IMR-90 (cell line): Measurements from ENCODE around the gene EHBP1L1. TPM values are rescaled to one million over a fixed set of nuclear protein-coding genes. Genes with fewer than 3 reads are reported as not detected.
A peak's percentile ranks its signal among the peaks of the same experiment; 100 is the strongest.

ENCODE experiments used
- ATAC-seq: fragments of 200-7000 bp; cut with Tn5 transposase; 2 replicates; pipeline ENCODE4 v1.9.1; 2020; ENCODE audit warnings: low read depth, mild to moderate bottlenecking, moderate library complexity
- BruUV-seq: library from RNA; stranded (reverse); fragments of 400-500 nt; replicated peaks from 2 replicates; lab custom pipeline; 2021; lab: Mats Ljungman, UMichigan
- CTCF ChIA-PET: fragments of 300-600 bp; formaldehyde crosslinking; extraction: SDS; loops from one replicate; lab custom pipeline; 2021; ENCODE audit warnings: antibody characterized with exemption; lab: Yijun Ruan, JAX
- POLR2A ChIA-PET: fragments of 300-600 bp; sonication (Branson Sonifier 250); formaldehyde crosslinking; loops from one replicate; lab custom pipeline; 2022; ENCODE audit warnings: antibody characterized with exemption; ENCODE audit not compliant: unreplicated experiment; lab: Charles Lee
- DNase-seq: peaks from one replicate; pipeline ENCODE4 v3.0.0; 2013
- H2AFZ ChIP-seq: replicated peaks from 2 replicates; pipeline ENCODE3; 2013; ENCODE audit warnings: low read length, mild to moderate bottlenecking; ENCODE audit not compliant: poor library complexity
- H2AK5ac ChIP-seq: 2 replicates; pipeline ENCODE4 v1.6.1; 2013; ENCODE audit warnings: low read depth, low read length, inconsistent platforms
- H2AK9ac ChIP-seq: replicated peaks from 2 replicates; pipeline ENCODE3; 2013; ENCODE audit warnings: mild to moderate bottlenecking, low read depth, low read length, moderate library complexity; ENCODE audit not compliant: poor library complexity
- H2BK120ac ChIP-seq: 2 replicates; pipeline ENCODE4 v1.6.1; 2013; ENCODE audit warnings: low read depth, low read length, inconsistent platforms
- H2BK15ac ChIP-seq: 3 replicates; pipeline ENCODE4 v1.6.1; 2013; ENCODE audit warnings: low read depth, low read length, inconsistent platforms
- H2BK20ac ChIP-seq: 2 replicates; pipeline ENCODE4 v1.6.1; 2013; ENCODE audit warnings: low read depth, mild to moderate bottlenecking, inconsistent platforms, low read length, moderate library complexity
- H2BK5ac ChIP-seq: 2 replicates; pipeline ENCODE4 v1.6.1; 2013; ENCODE audit warnings: mild to moderate bottlenecking, low read depth, low read length, inconsistent platforms; ENCODE audit not compliant: poor library complexity, severe bottlenecking
- H3K14ac ChIP-seq: replicated peaks from 2 replicates; pipeline ENCODE4 v1.6.1; 2013; ENCODE audit warnings: low read depth, low read length, inconsistent platforms
- H3K18ac ChIP-seq: 2 replicates; pipeline ENCODE4 v1.6.1; 2013; ENCODE audit warnings: low read depth, low read length, control low read depth
- H3K23ac ChIP-seq: 2 replicates; pipeline ENCODE4 v1.6.1; 2013; ENCODE audit warnings: low read depth, low read length, inconsistent platforms
- H3K27ac ChIP-seq: 2 replicates; pipeline ENCODE4 v1.5.1; 2013; ENCODE audit warnings: mild to moderate bottlenecking, control low read depth, low read length; ENCODE audit not compliant: insufficient read depth
- H3K27me3 ChIP-seq: 2 replicates; pipeline ENCODE4 v1.6.1; 2013; ENCODE audit warnings: low read length; ENCODE audit not compliant: control insufficient read depth, insufficient read depth
- H3K36me3 ChIP-seq: 2 replicates; pipeline ENCODE4 v1.6.1; 2013; ENCODE audit warnings: low read length, mixed read lengths; ENCODE audit not compliant: control insufficient read depth, insufficient read depth
- H3K4ac ChIP-seq: 2 replicates; pipeline ENCODE4 v1.6.1; 2013; ENCODE audit warnings: low read depth, low read length, inconsistent platforms
- H3K4me1 ChIP-seq: 2 replicates; pipeline ENCODE4 v1.6.1; 2013; ENCODE audit warnings: low read length, mixed read lengths; ENCODE audit not compliant: control insufficient read depth, insufficient read depth
- H3K4me2 ChIP-seq: 2 replicates; pipeline ENCODE4 v1.6.1; 2013; ENCODE audit warnings: low read depth, mild to moderate bottlenecking, control low read depth, low read length, moderate library complexity
- H3K4me3 ChIP-seq: 2 replicates; pipeline ENCODE4 v1.5.1; 2013; ENCODE audit warnings: low read depth, mild to moderate bottlenecking, control low read depth, low read length, moderate library complexity; ENCODE audit not compliant: insufficient read depth
- H3K56ac ChIP-seq: 2 replicates; pipeline ENCODE4 v1.6.1; 2013; ENCODE audit warnings: low read length, inconsistent platforms; ENCODE audit not compliant: insufficient read depth; ENCODE audit errors: extremely low read depth
- H3K79me1 ChIP-seq, 2 experiments: 2 replicates each; pipeline ENCODE4 v1.6.1; 2013; ENCODE audit warnings: low read length in 2 of 2, inconsistent platforms in 1 of 2, low read depth in 1 of 2
- H3K9ac ChIP-seq: 2 replicates; pipeline ENCODE4 v1.6.1; 2013; ENCODE audit warnings: low read depth, low read length, control low read depth
- H3K9me1 ChIP-seq: 2 replicates; pipeline ENCODE4 v1.6.1; 2013; ENCODE audit warnings: low read length, inconsistent platforms; ENCODE audit not compliant: insufficient read depth
- H3K9me3 ChIP-seq: 2 replicates; pipeline ENCODE4 v1.6.1; 2013; ENCODE audit warnings: low read length; ENCODE audit not compliant: control insufficient read depth, insufficient read depth
- H4K20me1 ChIP-seq: 2 replicates; pipeline ENCODE4 v1.6.1; 2013; ENCODE audit warnings: low read length, inconsistent platforms; ENCODE audit not compliant: insufficient read depth
- H4K5ac ChIP-seq: 2 replicates; pipeline ENCODE4 v1.6.1; 2013; ENCODE audit warnings: mild to moderate bottlenecking, low read depth, low read length, control low read depth
- H4K8ac ChIP-seq, 2 experiments: 2 replicates each; pipeline ENCODE4 v1.6.1; 2013; ENCODE audit warnings: low read depth in 2 of 2, low read length in 2 of 2, control low read depth in 1 of 2, inconsistent platforms in 1 of 2
- H4K91ac ChIP-seq: 2 replicates; pipeline ENCODE4 v1.6.1; 2013; ENCODE audit warnings: low read depth, low read length, inconsistent platforms; ENCODE audit not compliant: insufficient read depth
- BHLHE40 ChIP-seq: fragments of 150-350 bp; IDR thresholded peaks from 2 replicates; pipeline ENCODE4 v1.6.1; 2016; ENCODE audit warnings: mild to moderate bottlenecking, low read depth, low read length
- CEBPB ChIP-seq: IDR thresholded peaks from 2 replicates; pipeline ENCODE4 v1.6.1; 2012; ENCODE audit warnings: low read depth, low read length, improper control_type of control experiment
- ELK1 ChIP-seq: fragments of 150-350 bp; IDR thresholded peaks from 2 replicates; pipeline ENCODE4 v1.6.1; 2016; ENCODE audit warnings: low read depth, mild to moderate bottlenecking, low read length, moderate library complexity, borderline replicate concordance
- FOS ChIP-seq: fragments of 150-350 bp; IDR thresholded peaks from 2 replicates; pipeline ENCODE4 v1.6.1; 2016; ENCODE audit warnings: low read depth, low read length
- MAFK ChIP-seq: IDR thresholded peaks from 2 replicates; pipeline ENCODE4 v1.6.1; 2012; ENCODE audit warnings: low read depth, low read length, improper control_type of control experiment
- MXI1 ChIP-seq: IDR thresholded peaks from 2 replicates; pipeline ENCODE4 v1.6.1; 2012; ENCODE audit warnings: low read depth, mild to moderate bottlenecking, low read length, moderate library complexity, borderline replicate concordance
- NFE2L2 ChIP-seq: fragments of 150-350 bp; IDR thresholded peaks from 2 replicates; pipeline ENCODE4 v1.6.1; 2016; ENCODE audit warnings: low read depth, mild to moderate bottlenecking, low read length
- POLR2A ChIP-seq: IDR thresholded peaks from 2 replicates; pipeline ENCODE4 v1.6.1; 2012; ENCODE audit warnings: mild to moderate bottlenecking, low read depth, low read length
- RCOR1 ChIP-seq: IDR thresholded peaks from 2 replicates; pipeline ENCODE4 v1.6.1; 2012; ENCODE audit warnings: mild to moderate bottlenecking, low read length, improper control_type of control experiment; ENCODE audit not compliant: insufficient replicate concordance
- RFX5 ChIP-seq: IDR thresholded peaks from 2 replicates; pipeline ENCODE4 v1.8.0; 2012; ENCODE audit warnings: low read depth, mild to moderate bottlenecking, low read length, moderate library complexity
- SMC3 ChIP-seq: fragments of 150-350 bp; IDR thresholded peaks from 2 replicates; pipeline ENCODE4 v1.6.1; 2016; ENCODE audit warnings: low read depth, mild to moderate bottlenecking, antibody characterized with exemption, low read length, moderate library complexity
- USF2 ChIP-seq: fragments of 150-350 bp; IDR thresholded peaks from 2 replicates; pipeline ENCODE4 v1.6.1; 2017; ENCODE audit warnings: mild to moderate bottlenecking, antibody characterized with exemption, low read length, low read depth
- WGBS, 2 experiments: methylation state at CpG; one replicate each; pipeline versions ENCODE4 v1.1.5 to v1.1.7; 2013; ENCODE audit warnings: missing lambda C conversion rate in 2 of 2; ENCODE audit not compliant: insufficient read length in 1 of 2; ENCODE audit errors: extremely low coverage in 2 of 2; 5-methylcytosine and 5-hydroxymethylcytosine counted together
- dilution Hi-C: fragments of 300-500 bp; cut with HindIII; formaldehyde crosslinking; loops from one replicate; pipeline ENCODE4 v1.14.3; 2018; ENCODE audit warnings: low sequenced_read_pairs; ENCODE audit not compliant: unreplicated experiment
- in situ Hi-C: fragments of 300-500 bp; cut with MboI; formaldehyde crosslinking; loops from 3 replicates; pipeline ENCODE4 v1.14.3; 2019; ENCODE audit warnings: low sequenced_read_pairs, inconsistent platforms, mixed read lengths
- intact Hi-C: fragments of 100-400 bp; cut with micrococcal nuclease; formaldehyde crosslinking; loops from 2 replicates; pipeline ENCODE4 v1.10.0; 2022
- polyA plus RNA-seq, 3 experiments: library from polyadenylated mRNA; depleted of rRNA; stranded (reverse); fragments of >200 nt; gene quantifications; 2 replicates each; pipeline ENCODE4 v1.2.3, GENCODE V29; 2012; ENCODE audit warnings: low replicate concordance in 1 of 3
- total RNA-seq: library from RNA; depleted of rRNA; stranded (reverse); fragments of >200 nt; gene quantifications from 2 replicates; pipeline ENCODE4 v1.2.3, GENCODE V29; 2012

Gene EHBP1L1
- total and polyA plus RNA-seq, 2 of the 4 experiments (the other 2 are of a cell fraction) = 10.0 to 27.4 TPM

GRCh38 chr11:65569164-65569972 is 6.5 kb upstream of the EHBP1L1 start:
- Histone ChIP-seq H2AFZ (peak overlapping the region; percentile 98), H3K18ac (peak overlapping the region; percentile 23), H3K56ac (peak overlapping the region; percentile 96), H3K9ac (peak overlapping the region; percentile 83), H3K4me2 (peak overlapping the region; percentile 77), H2AK9ac (peak overlapping the region; percentile 95), H3K4me1 (peaks cover 14% of the 10 kb centered on the region), H4K8ac (peak overlapping the region; percentile 82 to 98), H3K9me3 (no peaks in the 10 kb centered on the region), H2BK5ac (peak overlapping the region; percentile 85), H3K23ac (peak overlapping the region; percentile 96), H3K36me3 (0 out of 2 replicates have a peak, but pooled peaks cover 1% of the 10 kb centered on the region), H4K20me1 (peaks cover 22% of the 10 kb centered on the region), H2BK120ac (peak overlapping the region; percentile 30), H2BK20ac (peak overlapping the region; percentile 30; the same call in 1 of the 2 replicates), H2AK5ac (peak overlapping the region; percentile 90), H4K5ac (peak overlapping the region; percentile 90), H3K4ac (peak overlapping the region; percentile 94), H4K91ac (peak overlapping the region; percentile 84), H2BK15ac (peak overlapping the region; percentile 69; the same call in 1 of the 3 replicates), H3K27me3 (no peaks in the 10 kb centered on the region), H3K27ac (peak overlapping the region; percentile 78), H3K4me3 (peak overlapping the region; percentile 79), H3K79me1 (peaks cover 18 to 66% of the 10 kb centered on the region in 2 experiments), H3K9me1 (peaks cover 15% of the 10 kb centered on the region), H3K14ac (peak overlapping the region; percentile 95)
- BruUV-seq = no TSS peak
- TF ChIP-seq NFE2L2 (no peak), USF2 (no peak), CEBPB (no peak), RFX5 (no peak), ELK1 (no peak), BHLHE40 (no peak), RCOR1 (no peak), MAFK (no peak), FOS (no peak), MXI1 (no peak), POLR2A (no peak), SMC3 (no peak)
- in situ Hi-C loops = no loop called here
- ATAC-seq = peak; percentile 10
- ChIA-PET CTCF (interaction anchor here (1.1 kb wide), 1 partner anchor 28 kb away, joined by 9 read pairs; no protein-coding TSS in a partner anchor), POLR2A (no interaction called here)
- WGBS, 2 experiments = 4% methylated on average over 11 of the region's 28 CpGs; no CpG with 5 or more reads in 1 of the 2 experiments
- no peak for DNase-seq
- dilution Hi-C loops = no loop called here
- intact Hi-C loops = no loop called here
